Epithelial cell of prostate (primary cell): ENCODE measurements around the gene ZNF784.

ENCODE experiments used
- DNase-seq: peaks from one replicate; pipeline ENCODE4 v3.0.0-alpha.2; 2011; ENCODE audit warnings: low read depth, low spot score
- H3K27ac ChIP-seq: fragments of 450-650 bp; 2 replicates; pipeline ENCODE4 v1.5.1; 2017; ENCODE audit warnings: mild to moderate bottlenecking

ZNF784 gene

GRCh38 chr19:55644842-55645511 lies 20.6 kb upstream of the ZNF784 start:
- no peak overlapping the region for H3K27ac ChIP-seq
- DNase-seq = no peak

- no peak for DNase-seq
- H3K27ac ChIP-seq = peak overlapping the region; percentile 86
Measured at GRCh38 chr19:55644191-55644833, 19.9 kb upstream of the ZNF784 start.

- H3K27ac ChIP-seq = peak overlapping the region; percentile 86
- DNase-seq = no peak
Measured at GRCh38 chr19:55643887-55644176, 19.5 kb upstream of the ZNF784 start.

DNA sequence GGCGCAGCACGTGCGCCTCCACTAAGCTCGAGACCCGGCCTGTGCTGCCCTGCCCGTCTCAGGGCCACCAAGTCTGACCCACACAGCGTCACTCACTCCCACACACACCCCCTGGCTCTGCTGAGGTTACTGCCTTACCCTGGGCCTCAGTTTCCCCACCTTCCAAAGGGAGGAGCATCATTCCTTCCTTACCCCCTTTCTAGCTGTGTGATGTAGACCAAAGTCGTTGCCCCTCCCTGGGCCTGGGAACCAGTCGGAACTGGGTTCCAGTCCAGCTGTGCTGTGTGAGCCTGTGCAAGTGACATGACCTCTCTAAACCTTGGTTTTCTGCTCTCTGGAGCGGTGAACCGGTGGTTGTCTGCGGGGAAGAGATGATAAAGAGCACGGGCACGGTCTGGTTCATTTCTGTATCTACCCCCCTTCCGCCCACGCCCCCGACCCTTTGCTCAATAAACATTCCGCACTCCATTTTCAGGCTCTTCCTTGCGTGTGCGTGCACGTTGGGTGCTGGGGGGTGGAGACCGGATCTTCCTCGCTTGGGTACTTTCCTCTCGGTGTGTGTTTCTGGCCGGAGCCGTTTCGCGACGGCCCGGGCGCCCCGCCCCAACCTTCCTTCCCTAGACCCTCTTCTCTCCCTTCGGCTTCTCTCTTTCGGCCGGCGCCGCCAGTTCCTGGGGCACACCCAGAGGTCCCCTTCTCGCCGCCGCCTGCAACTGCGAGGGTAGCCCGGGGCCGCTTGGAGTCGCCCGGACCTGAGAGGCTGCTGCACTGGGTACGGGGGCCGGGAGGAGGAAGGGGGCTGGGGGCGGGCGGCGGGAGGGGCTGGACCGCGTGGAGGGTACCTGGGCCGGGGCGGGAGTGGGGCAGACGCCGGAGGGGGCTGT lies 18.9 kb upstream of the ZNF784 start, which contains the start of gene ZNF581:
Gene ZNF581, plus strand, starts transcription at position 647 of the 884 bp plus-strand sequence. CDS start 923 bp downstream, outside the sequence.
- H3K27ac ChIP-seq = peak within 1 kb of the TSS; percentile 86
- no peak for DNase-seq

DNA sequence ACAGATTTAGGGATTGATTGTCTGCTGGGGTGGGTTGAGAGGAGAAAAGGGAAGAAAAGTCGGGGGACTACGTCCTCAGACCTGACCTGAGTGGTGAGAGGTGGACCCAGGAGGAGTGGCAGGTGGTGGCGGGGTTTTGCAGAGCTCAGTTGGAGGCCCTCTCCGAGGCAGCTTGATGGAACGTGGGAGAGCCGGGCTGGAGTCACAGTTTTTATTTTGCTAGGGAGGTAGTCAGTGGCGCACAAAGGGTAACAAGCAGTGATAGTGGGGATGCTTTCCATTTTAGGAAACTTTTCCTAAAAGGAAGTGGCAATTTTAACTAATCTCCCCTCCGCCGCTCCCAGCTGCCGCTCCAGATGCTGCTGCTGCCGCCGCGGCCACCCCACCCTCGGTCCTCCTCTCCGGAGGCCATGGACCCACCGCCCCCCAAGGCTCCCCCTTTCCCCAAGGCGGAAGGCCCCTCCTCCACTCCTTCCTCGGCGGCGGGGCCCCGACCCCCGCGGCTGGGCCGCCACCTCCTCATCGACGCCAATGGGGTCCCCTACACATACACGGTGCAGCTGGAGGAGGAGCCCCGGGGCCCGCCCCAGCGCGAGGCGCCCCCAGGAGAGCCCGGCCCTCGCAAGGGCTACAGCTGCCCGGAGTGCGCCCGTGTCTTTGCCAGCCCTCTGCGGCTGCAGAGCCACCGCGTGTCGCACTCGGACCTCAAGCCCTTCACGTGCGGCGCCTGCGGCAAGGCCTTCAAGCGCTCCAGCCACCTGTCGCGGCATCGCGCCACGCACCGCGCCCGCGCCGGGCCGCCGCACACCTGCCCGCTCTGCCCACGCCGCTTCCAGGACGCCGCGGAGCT lies 18.0 kb upstream of the ZNF784 start:
- peak overlapping the region; percentile 86 for H3K27ac ChIP-seq
- DNase-seq = no peak

DNA sequence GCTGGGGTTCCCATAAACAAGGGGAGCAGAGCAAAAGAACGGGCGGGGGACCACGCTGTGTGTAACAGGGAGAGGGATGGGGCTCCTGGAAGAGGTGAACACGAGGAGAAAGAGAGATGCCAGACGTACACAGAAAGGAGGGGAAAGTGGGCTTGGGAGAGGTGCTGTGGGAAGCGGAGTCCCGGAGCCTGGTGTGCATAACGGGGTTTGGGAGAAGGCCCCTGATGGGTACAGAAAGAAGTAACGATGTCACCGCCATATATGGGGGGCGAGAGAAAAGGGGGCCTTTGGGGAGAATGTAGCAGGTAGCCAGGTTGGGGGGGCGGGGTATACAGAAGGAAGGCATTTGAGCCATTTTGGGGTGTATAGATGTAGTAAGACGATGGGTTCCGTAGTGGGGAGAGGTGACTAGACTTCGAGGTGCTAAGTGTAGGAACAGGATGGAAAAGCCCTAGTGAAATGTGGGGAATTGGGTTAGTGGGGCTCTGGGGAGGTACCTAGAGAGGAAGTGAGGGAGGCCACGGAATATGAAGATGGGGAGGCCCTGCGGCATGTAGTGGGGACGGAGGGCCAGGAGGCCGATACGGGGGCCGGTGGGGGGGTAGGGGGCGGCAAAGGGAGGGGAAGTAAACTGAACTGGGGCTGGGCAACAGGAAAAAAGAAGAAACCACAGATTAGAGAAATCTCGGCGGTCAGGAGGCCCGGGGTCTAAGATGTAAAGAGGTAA lies 17.2 kb upstream of the ZNF784 start:
- no peak for DNase-seq
- H3K27ac ChIP-seq = peak overlapping the region; percentile 86

- peak within 1 kb of the TSS; percentile 86 for H3K27ac ChIP-seq
- no peak for DNase-seq
Measured at GRCh38 chr19:55640577-55641425, 16.4 kb upstream of the ZNF784 start, which contains the start of gene ZNF580. Gene ZNF580 (plus strand): TSS chr19:55641002. CDS start chr19:55642509, 1,507 bp downstream.

- H3K27ac ChIP-seq = peak overlapping the region; percentile 86
- DNase-seq = no peak
Measured at GRCh38 chr19:55640043-55640576, 15.7 kb upstream of the ZNF784 start.

DNA sequence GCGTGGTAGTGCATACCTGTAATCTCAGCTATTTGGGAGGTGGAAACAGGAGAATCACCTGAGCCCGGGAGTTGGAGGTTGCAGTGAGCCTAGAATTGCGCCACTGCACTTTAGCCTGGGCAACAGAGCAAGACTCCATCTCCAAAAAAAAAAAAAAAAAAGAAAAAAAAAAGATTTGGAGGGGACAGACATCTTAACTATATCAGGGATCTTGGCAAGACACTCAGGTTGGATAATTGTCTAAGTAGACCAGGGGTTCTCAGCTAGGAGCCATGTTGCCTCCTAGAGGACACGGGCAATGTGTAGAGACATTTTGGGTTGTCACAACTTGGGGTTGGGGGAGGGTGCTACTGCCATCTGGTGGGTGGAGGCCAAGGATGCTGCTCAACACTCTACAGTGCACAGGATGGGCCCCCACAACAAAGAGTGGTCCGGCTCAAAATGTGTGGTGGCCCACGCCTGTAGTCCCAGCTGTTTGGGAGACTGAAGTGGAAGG lies 14.5 kb upstream of the ZNF784 start:
- no peak overlapping the region for H3K27ac ChIP-seq
- DNase-seq = no peak

GRCh38 chr19:55637534-55637933 lies 13.2 kb upstream of the ZNF784 start:
- DNase-seq = no peak
- no peak overlapping the region for H3K27ac ChIP-seq

- no peak for DNase-seq
- H3K27ac ChIP-seq = no peak overlapping the region
Measured at GRCh38 chr19:55636723-55637122, 12.4 kb upstream of the ZNF784 start.

GRCh38 chr19:55635856-55636440 lies 11.6 kb upstream of the ZNF784 start:
- no peak for DNase-seq
- H3K27ac ChIP-seq = peak overlapping the region; percentile 72

DNA sequence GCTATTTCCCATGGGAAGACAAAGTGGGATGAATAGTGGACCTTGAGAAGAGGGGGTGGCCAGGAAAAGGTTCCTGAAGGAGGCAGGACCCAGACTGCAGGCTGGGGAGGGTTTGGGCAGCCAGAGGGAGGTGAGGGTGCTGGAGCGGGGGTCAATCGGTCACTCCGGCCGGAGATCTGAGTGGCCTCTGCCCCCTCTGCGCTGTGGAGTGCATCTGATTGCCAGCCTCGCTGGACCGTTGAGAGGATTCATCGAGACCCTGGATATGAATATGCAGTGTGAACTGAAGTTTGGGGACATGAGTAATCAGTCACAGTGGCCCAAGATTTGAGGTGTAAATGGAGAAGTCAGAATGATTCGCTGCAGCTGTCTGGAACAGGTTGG lies 11.0 kb upstream of the ZNF784 start:
- no peak for DNase-seq

DNA sequence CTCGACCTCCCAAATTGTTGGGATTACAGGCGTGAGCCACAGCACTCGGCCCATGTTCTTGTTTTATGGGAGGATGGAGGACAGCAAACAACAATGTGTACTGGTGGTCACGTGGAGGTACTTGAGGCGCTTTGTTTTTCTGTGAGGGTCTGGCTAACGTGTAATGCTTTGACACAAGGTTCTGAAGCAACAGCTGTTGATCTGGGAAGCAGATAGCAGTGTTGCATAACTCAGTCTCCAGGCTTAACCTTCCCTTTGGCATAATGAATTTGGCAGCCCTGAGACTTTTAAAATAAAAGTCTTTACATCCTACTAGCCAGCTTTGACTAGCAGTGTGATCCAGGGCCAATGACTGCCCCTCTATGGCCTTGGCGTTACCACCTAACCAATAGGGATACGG lies 9.5 kb upstream of the ZNF784 start:
- DNase-seq = no peak
- no peak overlapping the region for H3K27ac ChIP-seq

More for the DNA sequence above, 11.0 kb upstream of the ZNF784 start:
- peak overlapping the region; percentile 72 for H3K27ac ChIP-seq

- peak; percentile 84 for DNase-seq
- H3K27ac ChIP-seq = no peak overlapping the region
Measured at GRCh38 chr19:55632463-55632834, 8.1 kb upstream of the ZNF784 start.

- no peak for DNase-seq
- no peak overlapping the region for H3K27ac ChIP-seq
Measured at GRCh38 chr19:55626350-55626749, 2.0 kb upstream of the ZNF784 start.

- DNase-seq = no peak
- peak overlapping the region; percentile 81 for H3K27ac ChIP-seq
Measured at GRCh38 chr19:55625004-55625326, 599 bp upstream of the ZNF784 start.

GRCh38 chr19:55623561-55623960 lies 805 bp downstream of the ZNF784 start:
- H3K27ac ChIP-seq = no peak overlapping the region
- no peak for DNase-seq
